Measurements from ENCODE around the gene IQGAP2. TPM values are rescaled to one million over a fixed set of nuclear protein-coding genes. Genes with fewer than 3 reads are reported as not detected.

The IQGAP2 gene
- total RNA-seq, 1 experiment from 2014 or later = 0.59 TPM

DNA sequence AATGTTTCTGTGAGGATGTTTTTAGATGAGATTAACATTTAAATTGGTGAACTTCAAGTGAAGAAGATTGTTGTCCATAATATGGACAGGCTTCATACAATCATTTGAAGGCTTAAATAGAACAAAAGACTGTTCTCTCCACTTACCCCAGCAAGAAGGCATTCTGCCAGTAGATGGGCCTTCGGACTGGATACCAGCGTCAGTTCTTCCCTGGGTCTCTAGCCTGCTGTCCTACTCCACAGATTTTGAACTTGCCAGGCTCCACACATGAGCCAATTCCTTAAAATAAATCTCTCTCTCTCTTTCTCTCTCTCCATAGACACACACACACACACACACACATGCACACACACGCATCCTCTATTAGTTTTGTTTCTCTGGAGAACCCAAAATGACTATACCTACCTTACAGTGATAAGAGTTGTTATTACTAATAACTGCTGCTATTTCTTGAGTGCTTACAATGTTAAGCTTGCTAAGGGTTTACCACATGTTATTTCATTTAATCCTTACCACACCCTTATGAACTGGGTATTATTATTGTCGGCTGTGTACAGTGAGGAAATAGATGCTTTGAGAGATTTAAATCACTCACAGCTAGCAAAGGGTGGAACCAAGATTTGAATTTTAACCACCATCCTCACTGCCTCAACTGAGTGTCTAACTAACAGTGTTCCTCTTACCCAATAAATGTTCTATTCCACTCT, 19.8 kb upstream of the IQGAP2 start:
- no peak overlapping the region for H3K4me3 ChIP-seq (ENCODE audit: low read depth in 2 of 2, low read length in 2 of 2)
- intact Hi-C loops (cut with micrococcal nuclease; ENCODE audit: unreplicated experiment) = no loop called here

DNA sequence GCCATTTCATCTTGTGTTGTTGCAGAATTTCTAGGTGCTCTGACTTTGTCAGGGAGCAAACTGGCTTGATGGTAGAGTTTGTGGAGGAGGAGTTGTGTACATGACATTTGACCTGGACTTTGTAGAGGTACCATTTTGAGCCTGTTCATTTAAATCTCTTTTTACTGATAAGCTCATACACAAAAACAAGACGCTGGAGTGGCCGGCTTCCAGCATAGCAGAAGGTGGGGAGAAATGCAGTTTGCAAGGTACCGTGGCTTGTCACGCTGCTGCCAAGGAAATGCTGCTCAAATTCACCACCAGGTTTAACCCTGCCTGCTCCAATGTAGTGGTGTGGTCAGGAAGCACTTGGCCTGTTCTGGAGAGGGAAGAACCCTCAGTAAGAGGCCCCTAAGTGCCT, 18.9 kb upstream of the IQGAP2 start:
- H3K9me3 ChIP-seq (ENCODE audit: control insufficient read depth, insufficient read depth, low read depth, low read length) = no peaks in the 10 kb centered on the region
- CTCF ChIA-PET = interaction anchor here (0.7 kb wide), 1 partner anchor 484 kb away, joined by 3 read pairs; no protein-coding TSS in a partner anchor
- H3K4me3 ChIP-seq (ENCODE audit: low read depth in 2 of 2, low read length in 2 of 2) = no peak overlapping the region
- in situ Hi-C loops (cut with HindIII; ENCODE audit: low pct_unique_long_range_greater_than_20kb, low sequenced_read_pairs) (no loop called here), intact Hi-C loops (cut with micrococcal nuclease; ENCODE audit: unreplicated experiment) (no loop called here)
- ATAC-seq (no peak), DNase-seq (ENCODE audit: low read depth, low spot score) (no peak)
- TF ChIP-seq, protein P1, sequence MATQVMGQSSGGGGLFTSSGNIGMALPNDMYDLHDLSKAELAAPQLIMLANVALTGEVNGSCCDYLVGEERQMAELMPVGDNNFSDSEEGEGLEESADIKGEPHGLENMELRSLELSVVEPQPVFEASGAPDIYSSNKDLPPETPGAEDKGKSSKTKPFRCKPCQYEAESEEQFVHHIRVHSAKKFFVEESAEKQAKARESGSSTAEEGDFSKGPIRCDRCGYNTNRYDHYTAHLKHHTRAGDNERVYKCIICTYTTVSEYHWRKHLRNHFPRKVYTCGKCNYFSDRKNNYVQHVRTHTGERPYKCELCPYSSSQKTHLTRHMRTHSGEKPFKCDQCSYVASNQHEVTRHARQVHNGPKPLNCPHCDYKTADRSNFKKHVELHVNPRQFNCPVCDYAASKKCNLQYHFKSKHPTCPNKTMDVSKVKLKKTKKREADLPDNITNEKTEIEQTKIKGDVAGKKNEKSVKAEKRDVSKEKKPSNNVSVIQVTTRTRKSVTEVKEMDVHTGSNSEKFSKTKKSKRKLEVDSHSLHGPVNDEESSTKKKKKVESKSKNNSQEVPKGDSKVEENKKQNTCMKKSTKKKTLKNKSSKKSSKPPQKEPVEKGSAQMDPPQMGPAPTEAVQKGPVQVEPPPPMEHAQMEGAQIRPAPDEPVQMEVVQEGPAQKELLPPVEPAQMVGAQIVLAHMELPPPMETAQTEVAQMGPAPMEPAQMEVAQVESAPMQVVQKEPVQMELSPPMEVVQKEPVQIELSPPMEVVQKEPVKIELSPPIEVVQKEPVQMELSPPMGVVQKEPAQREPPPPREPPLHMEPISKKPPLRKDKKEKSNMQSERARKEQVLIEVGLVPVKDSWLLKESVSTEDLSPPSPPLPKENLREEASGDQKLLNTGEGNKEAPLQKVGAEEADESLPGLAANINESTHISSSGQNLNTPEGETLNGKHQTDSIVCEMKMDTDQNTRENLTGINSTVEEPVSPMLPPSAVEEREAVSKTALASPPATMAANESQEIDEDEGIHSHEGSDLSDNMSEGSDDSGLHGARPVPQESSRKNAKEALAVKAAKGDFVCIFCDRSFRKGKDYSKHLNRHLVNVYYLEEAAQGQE (IDR thresholded peaks at IDR 0.05; ENCODE audit: insufficient read depth in 1 of 2, low read depth in 2 of 2, low read length in 1 of 2) = no peak
- TF ChIP-seq SIN3A (IDR thresholded peaks at IDR 0.05; ENCODE audit: borderline replicate concordance, insufficient read depth, low read depth, low read length) (no peak), TCF7L2 (IDR thresholded peaks at IDR 0.05; ENCODE audit: low read depth, low read length) (no peak), POLR2AphosphoS5 (IDR thresholded peaks at IDR 0.05; ENCODE audit: low read depth, low read length) (no peak)
- TF ChIP-seq, protein P2, sequence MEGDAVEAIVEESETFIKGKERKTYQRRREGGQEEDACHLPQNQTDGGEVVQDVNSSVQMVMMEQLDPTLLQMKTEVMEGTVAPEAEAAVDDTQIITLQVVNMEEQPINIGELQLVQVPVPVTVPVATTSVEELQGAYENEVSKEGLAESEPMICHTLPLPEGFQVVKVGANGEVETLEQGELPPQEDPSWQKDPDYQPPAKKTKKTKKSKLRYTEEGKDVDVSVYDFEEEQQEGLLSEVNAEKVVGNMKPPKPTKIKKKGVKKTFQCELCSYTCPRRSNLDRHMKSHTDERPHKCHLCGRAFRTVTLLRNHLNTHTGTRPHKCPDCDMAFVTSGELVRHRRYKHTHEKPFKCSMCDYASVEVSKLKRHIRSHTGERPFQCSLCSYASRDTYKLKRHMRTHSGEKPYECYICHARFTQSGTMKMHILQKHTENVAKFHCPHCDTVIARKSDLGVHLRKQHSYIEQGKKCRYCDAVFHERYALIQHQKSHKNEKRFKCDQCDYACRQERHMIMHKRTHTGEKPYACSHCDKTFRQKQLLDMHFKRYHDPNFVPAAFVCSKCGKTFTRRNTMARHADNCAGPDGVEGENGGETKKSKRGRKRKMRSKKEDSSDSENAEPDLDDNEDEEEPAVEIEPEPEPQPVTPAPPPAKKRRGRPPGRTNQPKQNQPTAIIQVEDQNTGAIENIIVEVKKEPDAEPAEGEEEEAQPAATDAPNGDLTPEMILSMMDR (IDR thresholded peaks at IDR 0.05) = no peak
- H3K36me3 ChIP-seq (ENCODE audit: control insufficient read depth, insufficient read depth, low read length) = no peaks in the 10 kb centered on the region
- no peaks in the 10 kb centered on the region for H3K4me1 ChIP-seq (ENCODE audit: control insufficient read depth, insufficient read depth, low read length)
- no peaks in the 10 kb centered on the region; the same call in 1 of the 2 replicates for H3K27me3 ChIP-seq (ENCODE audit: control insufficient read depth, insufficient read depth, low read length)
- H3K27ac ChIP-seq (ENCODE audit: low read length) = no peak overlapping the region
- no TSS peak for BruUV-seq (replicated peaks)
- POLR2A ChIA-PET = interaction anchor here (0.7 kb wide), 1 partner anchor 585 kb away, joined by 4 read pairs; no protein-coding TSS in a partner anchor

More for the DNA sequence above, 19.8 kb upstream of the IQGAP2 start:
- Histone ChIP-seq H3K4me1 (ENCODE audit: control insufficient read depth, insufficient read depth, low read length) (no peaks in the 10 kb centered on the region), H3K36me3 (ENCODE audit: control insufficient read depth, insufficient read depth, low read length) (no peaks in the 10 kb centered on the region), H3K9me3 (ENCODE audit: control insufficient read depth, insufficient read depth, low read depth, low read length) (no peaks in the 10 kb centered on the region), H3K27me3 (ENCODE audit: control insufficient read depth, insufficient read depth, low read length) (no peaks in the 10 kb centered on the region; the same call in 1 of the 2 replicates), H3K27ac (ENCODE audit: low read length) (no peak overlapping the region)
- ChIA-PET POLR2A (interaction anchor here (0.7 kb wide), 1 partner anchor 586 kb away, joined by 4 read pairs; no protein-coding TSS in a partner anchor), CTCF (no interaction called here)
- no peak for ATAC-seq
- no TSS peak for BruUV-seq (replicated peaks)
- no peak for DNase-seq (ENCODE audit: low read depth, low spot score)
- TF ChIP-seq TCF7L2 (IDR thresholded peaks at IDR 0.05; ENCODE audit: low read depth, low read length) (no peak), POLR2AphosphoS5 (IDR thresholded peaks at IDR 0.05; ENCODE audit: low read depth, low read length) (no peak), SIN3A (IDR thresholded peaks at IDR 0.05; ENCODE audit: borderline replicate concordance, insufficient read depth, low read depth, low read length) (no peak)
- TF ChIP-seq, protein P1 (IDR thresholded peaks at IDR 0.05; ENCODE audit: insufficient read depth in 1 of 2, low read depth in 2 of 2, low read length in 1 of 2) = no peak
- TF ChIP-seq, protein P2 (IDR thresholded peaks at IDR 0.05) = no peak
- in situ Hi-C loops (cut with HindIII; ENCODE audit: low pct_unique_long_range_greater_than_20kb, low sequenced_read_pairs) = no loop called here
